Fibroblast of lung (primary cell): ENCODE data around the gene LSM12. TPM values are rescaled to one million over a fixed set of nuclear protein-coding genes. Genes with fewer than 3 reads are reported as not detected.
A peak's percentile ranks its signal among the peaks of the same experiment; 100 is the strongest.

Experiments
- DNase-seq, 2 donors: peaks; one replicate each; pipeline versions ENCODE4 v3.0.0 to v3.0.0-alpha.2; 2010; ENCODE audit warnings: low read depth in 2 of 2
- H2AFZ ChIP-seq: 2 replicates; pipeline ENCODE4 v1.5.1; 2012; ENCODE audit warnings: low read length, control low read depth, inconsistent platforms
- H3K27ac ChIP-seq: 2 replicates; pipeline ENCODE4 v1.5.1; 2011; ENCODE audit warnings: low read length, control low read depth; ENCODE audit not compliant: insufficient read depth
- H3K27me3 ChIP-seq: 2 replicates; pipeline ENCODE4 v1.5.1; 2011; ENCODE audit warnings: mild to moderate bottlenecking, low read length; ENCODE audit not compliant: control insufficient read depth, insufficient read depth
- H3K36me3 ChIP-seq: 2 replicates; pipeline ENCODE4 v1.5.1; 2011; ENCODE audit warnings: low read length; ENCODE audit not compliant: control insufficient read depth, insufficient read depth
- H3K4me1 ChIP-seq: 2 replicates; pipeline ENCODE4 v1.5.1; 2011; ENCODE audit warnings: low read length; ENCODE audit not compliant: control insufficient read depth, insufficient read depth; ENCODE audit errors: extremely low read depth
- H3K4me2 ChIP-seq: 2 replicates; pipeline ENCODE4 v1.5.1; 2011; ENCODE audit warnings: low read length, control low read depth; ENCODE audit not compliant: insufficient read depth; ENCODE audit errors: extremely low read depth
- H3K4me3 ChIP-seq, 4 experiments: fragments of 200-600 bp in 1 of 4; sonication (generic) in 1 of 4; replicated peaks in 1 of 4; 2 replicates each; pipeline ENCODE4 v1.5.1; 2011 to 2016; ENCODE audit warnings: low read length in 4 of 4, low read depth in 3 of 4, mild to moderate bottlenecking in 3 of 4, control low read depth in 2 of 4, inconsistent platforms in 1 of 4, mixed read lengths in 1 of 4; ENCODE audit not compliant: insufficient read depth in 1 of 4; ENCODE audit errors: control extremely low read depth in 1 of 4
- H3K79me2 ChIP-seq: 2 replicates; pipeline ENCODE4 v1.5.1; 2012; ENCODE audit warnings: mild to moderate bottlenecking, low read length, inconsistent platforms; ENCODE audit not compliant: control insufficient read depth, insufficient read depth
- H3K9ac ChIP-seq: 2 replicates; pipeline ENCODE4 v1.5.1; 2011; ENCODE audit warnings: mild to moderate bottlenecking, low read length, control low read depth; ENCODE audit not compliant: insufficient read depth
- H3K9me3 ChIP-seq: 2 replicates; pipeline ENCODE4 v1.5.1; 2012; ENCODE audit warnings: low read depth, low read length; ENCODE audit not compliant: control insufficient read depth, insufficient read depth
- H4K20me1 ChIP-seq: 2 replicates; pipeline ENCODE4 v1.5.1; 2011; ENCODE audit warnings: low read length; ENCODE audit not compliant: control insufficient read depth, insufficient read depth; ENCODE audit errors: extremely low read depth
- CTCF ChIP-seq, 2 donors: IDR thresholded peaks in 1 of 2; conservative IDR thresholded peaks in 1 of 2; 1 replicate in 1 of 2; 2 replicates in 1 of 2; pipeline ENCODE4 v1.5.1; 2011 to 2012; ENCODE audit warnings: low read length in 2 of 2, control low read depth in 1 of 2, inconsistent platforms in 1 of 2, low read depth in 1 of 2, mild to moderate bottlenecking in 1 of 2
- EZH2 ChIP-seq: IDR thresholded peaks from 2 replicates; pipeline ENCODE4 v1.5.1; 2012; ENCODE audit warnings: low read length, control low read depth, mild to moderate bottlenecking; ENCODE audit errors: missing control alignments
- polyA plus RNA-seq, 2 donors: library from polyadenylated mRNA; depleted of rRNA in 1 of 2; stranded (reverse) in 1 of 2; unstranded in 1 of 2; fragments of >200 nt; gene quantifications; 2 replicates each; pipeline ENCODE4 v1.2.1, GENCODE V29; 2011 to 2012; ENCODE audit warnings: missing spikeins in 1 of 2
- total RNA-seq: library from RNA; depleted of rRNA; stranded (reverse); fragments of >200 nt; gene quantifications from 2 replicates; pipeline ENCODE4 v1.2.1, GENCODE V29; 2014

The LSM12 gene
- total and polyA plus RNA-seq, 2 donors (not counting 1 experiment from before 2014, with no cell fraction given) = 25.6 to 79.3 TPM

GRCh38 chr17:44070455-44071197, 4.2 kb upstream of the LSM12 start, which contains the start of gene G6PC3:
G6PC3 (plus strand) TSS chr17:44070735; CDS start chr17:44070966, 231 bp downstream.
- Histone ChIP-seq H3K27me3 (no peaks in the 10 kb centered on the region), H3K4me3 (peak within 1 kb of the TSS; percentile 44 to 88 (median 60)), H3K79me2 (peaks cover 22% of the 10 kb centered on the region), H3K4me2 (peak within 1 kb of the TSS; percentile 79), H3K9me3 (no peaks in the 10 kb centered on the region), H3K36me3 (peaks cover 8% of the 10 kb centered on the region), H3K27ac (peak within 1 kb of the TSS; percentile 94), H3K4me1 (peaks cover 4% of the 10 kb centered on the region), H2AFZ (peak within 1 kb of the TSS; percentile 15), H4K20me1 (no peaks in the 10 kb centered on the region), H3K9ac (peak within 1 kb of the TSS; percentile 87)
- peak; percentile 98 to 99 for DNase-seq
- no peak for TF ChIP-seq CTCF (conservative IDR thresholded peaks at IDR 0.05 in 1 of 2, IDR thresholded peaks at IDR 0.05 in 1 of 2; ENCODE audit: low read depth in 1 of 2, low read length in 2 of 2)
- TF ChIP-seq EZH2 = no peak

GRCh38 chr17:44069974-44070454, 3.5 kb upstream of the LSM12 start:
- Histone ChIP-seq H3K9me3 (no peaks in the 10 kb centered on the region), H3K36me3 (peaks cover 3% of the 10 kb centered on the region), H3K27me3 (no peaks in the 10 kb centered on the region), H2AFZ (peak overlapping the region; percentile 2), H3K4me2 (peak overlapping the region; percentile 42), H4K20me1 (no peaks in the 10 kb centered on the region), H3K4me3 (peak overlapping the region; percentile 16 to 66 (median 41)), H3K79me2 (peaks cover 28% of the 10 kb centered on the region), H3K9ac (peak overlapping the region; percentile 27), H3K4me1 (peaks cover 7% of the 10 kb centered on the region), H3K27ac (peak overlapping the region; percentile 62)
- TF ChIP-seq EZH2 = no peak
- TF ChIP-seq CTCF (conservative IDR thresholded peaks at IDR 0.05 in 1 of 2, IDR thresholded peaks at IDR 0.05 in 1 of 2; ENCODE audit: low read depth in 1 of 2, low read length in 2 of 2) = no peak
- peak in 1 of 2 donors; percentile 6 for DNase-seq

- TF ChIP-seq CTCF (conservative IDR thresholded peaks at IDR 0.05 in 1 of 2, IDR thresholded peaks at IDR 0.05 in 1 of 2; ENCODE audit: low read depth in 1 of 2, low read length in 2 of 2) = no peak
- no peak for TF ChIP-seq EZH2
- Histone ChIP-seq H4K20me1 (no peaks in the 10 kb centered on the region), H3K36me3 (peaks cover 3% of the 10 kb centered on the region), H3K79me2 (peaks cover 46% of the 10 kb centered on the region), H3K27ac (no peak overlapping the region), H2AFZ (no peak overlapping the region), H3K9ac (no peak overlapping the region), H3K27me3 (no peaks in the 10 kb centered on the region), H3K9me3 (no peaks in the 10 kb centered on the region), H3K4me2 (no peak overlapping the region), H3K4me1 (peaks cover 9% of the 10 kb centered on the region), H3K4me3 (no peak overlapping the region)
- DNase-seq = no peak
Observed at GRCh38 chr17:44067545-44067940, 1.1 kb upstream of the LSM12 start.
